Neuronal stem cell (in vitro differentiated cells): ENCODE results near the gene NTSR1.

Experiments
- DNase-seq: peaks from one replicate; pipeline ENCODE4 v3.0.0-alpha.2; 2013; ENCODE audit warnings: low spot score
- H2AFZ ChIP-seq: one replicate; pipeline ENCODE4 v1.6.1; 2013; ENCODE audit warnings: mild to moderate bottlenecking, low read length, inconsistent platforms
- H2AK5ac ChIP-seq: 2 replicates; pipeline ENCODE4 v1.6.1; 2013; ENCODE audit warnings: low read depth, mild to moderate bottlenecking, inconsistent platforms, low read length, moderate library complexity, mixed read lengths
- H2BK120ac ChIP-seq: 2 replicates; pipeline ENCODE4 v1.6.1; 2013; ENCODE audit warnings: low read depth, mild to moderate bottlenecking, inconsistent platforms, low read length, moderate library complexity, mixed read lengths
- H2BK12ac ChIP-seq: one replicate; pipeline ENCODE4 v1.6.1; 2013; ENCODE audit warnings: low read length, inconsistent platforms
- H2BK15ac ChIP-seq: 2 replicates; pipeline ENCODE4 v1.6.1; 2013; ENCODE audit warnings: mild to moderate bottlenecking, low read length, inconsistent platforms, mixed read lengths
- H2BK5ac ChIP-seq: one replicate; pipeline ENCODE4 v1.6.1; 2013; ENCODE audit warnings: inconsistent platforms, mild to moderate bottlenecking, low read length, moderate library complexity
- H3K14ac ChIP-seq: one replicate; pipeline ENCODE4 v1.6.1; 2013; ENCODE audit warnings: low read length, inconsistent platforms
- H3K18ac ChIP-seq: 2 replicates; pipeline ENCODE4 v1.6.1; 2013; ENCODE audit warnings: low read length, inconsistent platforms
- H3K23ac ChIP-seq: 2 replicates; pipeline ENCODE4 v1.6.1; 2013; ENCODE audit warnings: low read depth, mild to moderate bottlenecking, mixed read lengths, low read length, inconsistent platforms; ENCODE audit not compliant: poor library complexity
- H3K27ac ChIP-seq: replicated peaks from 3 replicates; pipeline ENCODE4 v1.5.1; 2013; ENCODE audit warnings: low read length, inconsistent platforms
- H3K27me3 ChIP-seq, 3 experiments: 2 replicates each; pipeline ENCODE4 v1.6.1; 2013; ENCODE audit warnings: low read length in 3 of 3, mild to moderate bottlenecking in 2 of 3, inconsistent platforms in 1 of 3, low read depth in 1 of 3, mixed read lengths in 1 of 3, moderate library complexity in 1 of 3; ENCODE audit not compliant: control insufficient read depth in 3 of 3, insufficient read depth in 3 of 3
- H3K36me3 ChIP-seq, 2 donors: replicated peaks in 1 of 2; 2 replicates each; pipeline ENCODE4 v1.6.1; 2013; ENCODE audit warnings: low read length in 2 of 2; ENCODE audit not compliant: control insufficient read depth in 2 of 2, insufficient read depth in 2 of 2
- H3K4ac ChIP-seq: 2 replicates; pipeline ENCODE4 v1.6.1; 2013; ENCODE audit warnings: inconsistent platforms, mild to moderate bottlenecking, low read length, moderate library complexity
- H3K4me1 ChIP-seq, 2 donors: 1 replicate in 1 of 2; 2 replicates in 1 of 2; pipeline ENCODE4 v1.6.1; 2013; ENCODE audit warnings: low read length in 2 of 2, low read depth in 1 of 2; ENCODE audit not compliant: control insufficient read depth in 2 of 2, insufficient read depth in 1 of 2
- H3K4me2 ChIP-seq: one replicate; pipeline ENCODE4 v1.6.1; 2013; ENCODE audit warnings: mild to moderate bottlenecking, low read length, inconsistent platforms; ENCODE audit not compliant: insufficient read depth, poor library complexity, severe bottlenecking
- H3K4me3 ChIP-seq, 2 donors: 2 replicates each; pipeline ENCODE4 v1.5.1; 2013; ENCODE audit warnings: low read length in 2 of 2, mild to moderate bottlenecking in 2 of 2, inconsistent platforms in 1 of 2, moderate library complexity in 1 of 2
- H3K79me1 ChIP-seq: one replicate; pipeline ENCODE4 v1.6.1; 2013; ENCODE audit warnings: low read depth, mild to moderate bottlenecking, inconsistent platforms, low read length, moderate library complexity
- H3K9ac ChIP-seq: one replicate; pipeline ENCODE4 v1.6.1; 2013; ENCODE audit warnings: mild to moderate bottlenecking, low read depth, low read length, inconsistent platforms; ENCODE audit not compliant: poor library complexity
- H3K9me3 ChIP-seq, 2 donors: replicated peaks in 1 of 2; 2 replicates each; pipeline versions ENCODE3 to v1.6.1; 2013; ENCODE audit warnings: low read length in 2 of 2, mild to moderate bottlenecking in 2 of 2, inconsistent platforms in 1 of 2, low read depth in 1 of 2, mixed read lengths in 1 of 2, moderate library complexity in 1 of 2; ENCODE audit not compliant: control insufficient read depth in 2 of 2, insufficient read depth in 1 of 2
- H4K8ac ChIP-seq: one replicate; pipeline ENCODE4 v1.6.1; 2013; ENCODE audit warnings: low read depth, mild to moderate bottlenecking, inconsistent platforms, low read length, moderate library complexity
- H4K91ac ChIP-seq: one replicate; pipeline ENCODE4 v1.6.1; 2013; ENCODE audit warnings: low read length, low read depth, mild to moderate bottlenecking, inconsistent platforms; ENCODE audit not compliant: poor library complexity
- WGBS, 2 donors: extraction: QIAGEN DNeasy Blood & Tissue Kit; methylation state at CpG; one replicate each; pipeline ENCODE4 v1.1.7; 2013; ENCODE audit warnings: missing lambda C conversion rate in 2 of 2, mixed read lengths in 1 of 2; ENCODE audit not compliant: insufficient read length in 2 of 2, insufficient replicate concordance in 1 of 2; ENCODE audit errors: extremely low coverage in 2 of 2; 5-methylcytosine and 5-hydroxymethylcytosine counted together

Gene NTSR1

GRCh38 chr20:62666736-62667529 lies 41.7 kb upstream of the NTSR1 start:
- H3K4me3 ChIP-seq = no peak overlapping the region
- no peaks in the 10 kb centered on the region for H3K79me1 ChIP-seq
- H4K8ac ChIP-seq = peak overlapping the region; percentile 83
- H3K9ac ChIP-seq = peak overlapping the region; percentile 63
- no peak overlapping the region for H2BK120ac ChIP-seq
- no CpG with 5 or more reads among the region's 27 CpGs for whole genome bisulfite sequencing, 2 donors
- peak overlapping the region; percentile 48 for H3K23ac ChIP-seq
- H3K9me3 ChIP-seq = peaks cover 0 to 2% of the 10 kb centered on the region in 2 donors
- H3K4me2 ChIP-seq = no peak overlapping the region
- H3K27ac ChIP-seq = no peak overlapping the region
- peak overlapping the region; percentile 6 for H2BK15ac ChIP-seq
- no peak overlapping the region for H2AK5ac ChIP-seq
- no peak overlapping the region for H2AFZ ChIP-seq
- no peak overlapping the region for H3K4ac ChIP-seq
- no peak overlapping the region for H2BK12ac ChIP-seq
- H2BK5ac ChIP-seq = no peak overlapping the region
- H3K27me3 ChIP-seq = peaks cover 0 to 55% (median 0%) of the 10 kb centered on the region in 3 experiments
- no peak for DNase-seq
- H3K4me1 ChIP-seq = peaks cover 11 to 12% of the 10 kb centered on the region in 2 donors
- H3K14ac ChIP-seq = peak overlapping the region; percentile 92
- H4K91ac ChIP-seq = no peak overlapping the region
- H3K36me3 ChIP-seq = no peaks in the 10 kb centered on the region
- H3K18ac ChIP-seq = no peak overlapping the region

- no peak overlapping the region for H2BK5ac ChIP-seq
- no peak overlapping the region for H2BK15ac ChIP-seq
- H3K4me1 ChIP-seq = peaks cover 11 to 12% of the 10 kb centered on the region in 2 donors
- H4K91ac ChIP-seq = no peak overlapping the region
- no peak overlapping the region for H2AFZ ChIP-seq
- peak overlapping the region in 1 of 2 donors; percentile 33 for H3K4me3 ChIP-seq
- peak overlapping the region; percentile 30 for H3K9ac ChIP-seq
- no peak overlapping the region for H4K8ac ChIP-seq
- H2BK12ac ChIP-seq = peak overlapping the region; percentile 68
- no peak overlapping the region for H3K4ac ChIP-seq
- H3K14ac ChIP-seq = no peak overlapping the region
- peaks cover 0 to 2% of the 10 kb centered on the region in 2 donors for H3K9me3 ChIP-seq
- H3K4me2 ChIP-seq = no peak overlapping the region
- H2BK120ac ChIP-seq = no peak overlapping the region
- H3K36me3 ChIP-seq = no peaks in the 10 kb centered on the region
- peak overlapping the region; percentile 13 for H2AK5ac ChIP-seq
- DNase-seq = no peak
- no CpG with 5 or more reads among the region's 30 CpGs for WGBS, 2 donors
- no peak overlapping the region for H3K27ac ChIP-seq
- peaks cover 0 to 50% (median 0%) of the 10 kb centered on the region in 3 experiments for H3K27me3 ChIP-seq
- H3K18ac ChIP-seq = no peak overlapping the region
- H3K79me1 ChIP-seq = no peaks in the 10 kb centered on the region
- H3K23ac ChIP-seq = no peak overlapping the region
These were observed 40.9 kb upstream of the NTSR1 start for GRCh38 chr20:62667530-62668440.

GRCh38 chr20:62668441-62669027 lies 40.1 kb upstream of the NTSR1 start:
- Histone ChIP-seq H3K4me1 (peaks cover 6% of the 10 kb centered on the region in 2 donors), H3K4ac (no peak overlapping the region), H4K91ac (no peak overlapping the region), H3K9me3 (peaks cover 0 to 2% of the 10 kb centered on the region in 2 donors), H4K8ac (no peak overlapping the region), H2AFZ (peak overlapping the region; percentile 17), H3K9ac (peak overlapping the region; percentile 0), H3K79me1 (no peaks in the 10 kb centered on the region), H2BK120ac (no peak overlapping the region), H3K14ac (no peak overlapping the region), H3K4me3 (no peak overlapping the region), H2BK12ac (no peak overlapping the region), H3K18ac (peak overlapping the region; percentile 61), H3K23ac (no peak overlapping the region), H3K27me3 (peaks cover 0 to 48% (median 0%) of the 10 kb centered on the region in 3 experiments), H3K36me3 (no peaks in the 10 kb centered on the region), H3K27ac (no peak overlapping the region), H2AK5ac (no peak overlapping the region), H3K4me2 (no peak overlapping the region), H2BK5ac (no peak overlapping the region), H2BK15ac (no peak overlapping the region)
- peak; percentile 70 for DNase-seq
- WGBS, 2 donors = no CpG with 5 or more reads among the region's 13 CpGs
